Testis (tissue), 2 donors: ENCODE measurements around the gene UBE2K.

Experiments
- CTCF ChIP-seq, 3 experiments: fragments of 450-650 bp in 2 of 3; fragments of 200-600 bp in 1 of 3; sonication (generic) in 1 of 3; IDR thresholded peaks; one replicate each; pipeline ENCODE4 v1.5.1; 2016 to 2019; ENCODE audit warnings: antibody characterized with exemption in 3 of 3, mild to moderate bottlenecking in 2 of 3, moderate library complexity in 1 of 3
- POLR2A ChIP-seq: fragments of 450-650 bp; IDR thresholded peaks from one replicate; pipeline ENCODE4 v1.6.1; 2017; ENCODE audit warnings: antibody characterized with exemption, mild to moderate bottlenecking, moderate library complexity

GRCh38 chr4:39763714-39764572 is 66.0 kb downstream of the UBE2K start:
- no peak for TF ChIP-seq CTCF (IDR thresholded peaks at IDR 0.05)
- TF ChIP-seq POLR2A = no peak
